Measurements from ENCODE around the gene ZNF100. TPM values are rescaled to one million over a fixed set of nuclear protein-coding genes. Genes with fewer than 3 reads are reported as not detected.

Gene ZNF100
- polyA plus RNA-seq, 1 of the 3 experiments (the other 2 are of a cell fraction): 1.1 TPM

DNA sequence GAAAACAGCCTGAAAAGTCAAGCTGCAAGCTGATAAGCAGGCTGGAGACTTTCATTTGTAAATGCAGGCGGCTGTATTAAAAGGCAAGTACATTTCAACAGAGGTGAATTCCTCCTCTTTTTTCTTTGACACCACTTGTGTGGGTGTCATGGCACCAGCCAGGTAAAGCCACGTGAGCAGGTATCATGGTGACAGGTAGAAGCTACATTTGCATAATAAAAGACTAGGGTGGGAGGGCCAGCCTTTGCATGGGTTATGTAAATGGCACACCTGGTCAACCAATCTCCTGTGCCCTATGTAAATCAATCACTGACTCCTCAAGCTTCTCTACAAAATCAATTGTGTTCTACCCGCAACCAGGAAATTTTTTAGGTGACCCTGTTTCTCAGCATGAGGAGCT is 68.2 kb downstream of the ZNF100 start (continued):
- TF ChIP-seq NRF1 (IDR thresholded peaks at IDR 0.05; ENCODE audit: low read depth, low read length) (no peak), RAD21 (IDR thresholded peaks at IDR 0.05; ENCODE audit: low read length) (no peak), JUND (IDR thresholded peaks at IDR 0.05) (no peak), USF1 (IDR thresholded peaks at IDR 0.05; ENCODE audit: borderline replicate concordance, low read depth) (no peak), GATA2 (CRISPR knock-in tag; IDR thresholded peaks at IDR 0.05) (no peak)

- Histone ChIP-seq H3K4me3 (ENCODE audit: low read depth in 2 of 2, low read length in 1 of 2) (no peak overlapping the region), H3K9me2 (no peaks in the 10 kb centered on the region), H3K79me2 (ENCODE audit: insufficient read depth) (no peaks in the 10 kb centered on the region), H3K4me2 (no peak overlapping the region), H3K4me1 (ENCODE audit: control insufficient read depth in 1 of 2, insufficient read depth in 2 of 2, low read depth in 1 of 2, low read length in 1 of 2) (peaks cover 0 to 7% of the 10 kb centered on the region in 2 experiments; a peak in 1 of 4 replicates), H3K9ac (no peak overlapping the region), H3K27me3 (ENCODE audit: insufficient read depth) (no peaks in the 10 kb centered on the region), H3K36me3 (replicated peaks in 1 of 2; ENCODE audit: control insufficient read depth in 1 of 2, insufficient read depth in 2 of 2, low read length in 1 of 2) (no peaks in the 10 kb centered on the region), H2AFZ (ENCODE audit: low read depth) (no peak overlapping the region), H3K27ac (ENCODE audit: low read depth in 2 of 2, low read length in 1 of 2) (no peak overlapping the region), H3K9me3 (no peaks in the 10 kb centered on the region; the same call in 1 of the 2 replicates), H3F3A (replicated peaks; ENCODE audit: insufficient read depth) (no peaks in the 10 kb centered on the region), H4K20me1 (ENCODE audit: insufficient read depth) (no peaks in the 10 kb centered on the region)
- POLR2A ChIA-PET: no interaction called here
- CTCF ChIA-PET: interaction anchor here (0.6 to 4.3 kb wide), 14 partner anchors 11 to 1452 kb away, joined by 3 to 38 read pairs (median 4); partner anchors contain the start of genes ZNF429 and ZNF493
- peak; percentile 47 for DNase-seq
- no peak for TF ChIP-seq POLR2AphosphoS5 (IDR thresholded peaks at IDR 0.05; ENCODE audit: low read depth, low read length)
- TF ChIP-seq, protein P1, sequence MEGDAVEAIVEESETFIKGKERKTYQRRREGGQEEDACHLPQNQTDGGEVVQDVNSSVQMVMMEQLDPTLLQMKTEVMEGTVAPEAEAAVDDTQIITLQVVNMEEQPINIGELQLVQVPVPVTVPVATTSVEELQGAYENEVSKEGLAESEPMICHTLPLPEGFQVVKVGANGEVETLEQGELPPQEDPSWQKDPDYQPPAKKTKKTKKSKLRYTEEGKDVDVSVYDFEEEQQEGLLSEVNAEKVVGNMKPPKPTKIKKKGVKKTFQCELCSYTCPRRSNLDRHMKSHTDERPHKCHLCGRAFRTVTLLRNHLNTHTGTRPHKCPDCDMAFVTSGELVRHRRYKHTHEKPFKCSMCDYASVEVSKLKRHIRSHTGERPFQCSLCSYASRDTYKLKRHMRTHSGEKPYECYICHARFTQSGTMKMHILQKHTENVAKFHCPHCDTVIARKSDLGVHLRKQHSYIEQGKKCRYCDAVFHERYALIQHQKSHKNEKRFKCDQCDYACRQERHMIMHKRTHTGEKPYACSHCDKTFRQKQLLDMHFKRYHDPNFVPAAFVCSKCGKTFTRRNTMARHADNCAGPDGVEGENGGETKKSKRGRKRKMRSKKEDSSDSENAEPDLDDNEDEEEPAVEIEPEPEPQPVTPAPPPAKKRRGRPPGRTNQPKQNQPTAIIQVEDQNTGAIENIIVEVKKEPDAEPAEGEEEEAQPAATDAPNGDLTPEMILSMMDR (IDR thresholded peaks at IDR 0.05): peak; percentile 52
- TF ChIP-seq EP300 (IDR thresholded peaks at IDR 0.05; ENCODE audit: borderline replicate concordance in 1 of 2, low read depth in 1 of 2, low read length in 1 of 2): no peak
- no peak for TF ChIP-seq GATA2 (CRISPR knock-in tag; IDR thresholded peaks at IDR 0.05)
- TF ChIP-seq TCF12 (IDR thresholded peaks at IDR 0.05): no peak
- TF ChIP-seq SMC3 (IDR thresholded peaks at IDR 0.05; ENCODE audit: low read depth, low read length): peak; percentile 60
- no peak for TF ChIP-seq NRF1 (IDR thresholded peaks at IDR 0.05; ENCODE audit: low read depth, low read length)
- TF ChIP-seq JUND (IDR thresholded peaks at IDR 0.05): no peak
- TF ChIP-seq RAD21 (IDR thresholded peaks at IDR 0.05; ENCODE audit: low read length): peak; percentile 81
- no peak for TF ChIP-seq FOXM1 (IDR thresholded peaks at IDR 0.05; ENCODE audit: low read depth)
- no peak for TF ChIP-seq CHD2 (IDR thresholded peaks at IDR 0.05; ENCODE audit: low read length, partially characterized antibody)
- TF ChIP-seq RXRA (IDR thresholded peaks at IDR 0.05; ENCODE audit: borderline replicate concordance, low read depth): no peak
- TF ChIP-seq MXI1 (IDR thresholded peaks at IDR 0.05; ENCODE audit: low read depth, low read length): no peak
- 6% methylated on average over 4 of the region's 4 CpGs for WGBS (ENCODE audit: low lambda C conversion rate)
Observed at GRCh38 chr19:21698215-21698614, 69.2 kb downstream of the ZNF100 start.

All from SK-N-SH (cell line).